ENCODE data around the gene ACACA.

ACACA gene

GRCh38 chr17:37440424-37440823 lies 33.8 kb upstream of the ACACA start:
- no peak for TF ChIP-seq BACH2 (CRISPR knock-in tag; IDR thresholded peaks at IDR 0.05; ENCODE audit: borderline replicate concordance)
- TF ChIP-seq GLIS3 (CRISPR knock-in tag; IDR thresholded peaks at IDR 0.05), result no peak
- TF ChIP-seq, protein P1, sequence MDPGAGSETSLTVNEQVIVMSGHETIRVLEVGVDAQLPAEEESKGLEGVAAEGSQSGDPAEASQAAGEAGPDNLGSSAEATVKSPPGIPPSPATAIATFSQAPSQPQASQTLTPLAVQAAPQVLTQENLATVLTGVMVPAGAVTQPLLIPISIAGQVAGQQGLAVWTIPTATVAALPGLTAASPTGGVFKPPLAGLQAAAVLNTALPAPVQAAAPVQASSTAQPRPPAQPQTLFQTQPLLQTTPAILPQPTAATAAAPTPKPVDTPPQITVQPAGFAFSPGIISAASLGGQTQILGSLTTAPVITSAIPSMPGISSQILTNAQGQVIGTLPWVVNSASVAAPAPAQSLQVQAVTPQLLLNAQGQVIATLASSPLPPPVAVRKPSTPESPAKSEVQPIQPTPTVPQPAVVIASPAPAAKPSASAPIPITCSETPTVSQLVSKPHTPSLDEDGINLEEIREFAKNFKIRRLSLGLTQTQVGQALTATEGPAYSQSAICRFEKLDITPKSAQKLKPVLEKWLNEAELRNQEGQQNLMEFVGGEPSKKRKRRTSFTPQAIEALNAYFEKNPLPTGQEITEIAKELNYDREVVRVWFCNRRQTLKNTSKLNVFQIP (CRISPR knock-in tag; IDR thresholded peaks at IDR 0.05; ENCODE audit: borderline replicate concordance, low read depth), result no peak
- ATAC-seq, result no peak

GRCh38 chr17:37438141-37438540 lies 31.5 kb upstream of the ACACA start:
- TF ChIP-seq ZNF565 (CRISPR knock-in tag; conservative IDR thresholded peaks at IDR 0.05; ENCODE audit: low read depth) (no peak), ZC3H10 (CRISPR knock-in tag; IDR thresholded peaks at IDR 0.05) (no peak), TSHZ2 (CRISPR knock-in tag; IDR thresholded peaks at IDR 0.05) (no peak), RARB (CRISPR knock-in tag; IDR thresholded peaks at IDR 0.05) (no peak), ZNF70 (CRISPR knock-in tag; IDR thresholded peaks at IDR 0.05) (no peak), TCF4 (CRISPR knock-in tag; IDR thresholded peaks at IDR 0.05; ENCODE audit: borderline replicate concordance) (no peak), TOX (CRISPR knock-in tag; IDR thresholded peaks at IDR 0.05; ENCODE audit: borderline replicate concordance) (no peak), ESRRG (CRISPR knock-in tag; IDR thresholded peaks at IDR 0.05) (no peak), CSDC2 (CRISPR knock-in tag; IDR thresholded peaks at IDR 0.05) (no peak), ZFP30 (CRISPR knock-in tag; IDR thresholded peaks at IDR 0.05) (no peak), GLIS3 (CRISPR knock-in tag; IDR thresholded peaks at IDR 0.05) (no peak)
- TF ChIP-seq, protein P2, sequence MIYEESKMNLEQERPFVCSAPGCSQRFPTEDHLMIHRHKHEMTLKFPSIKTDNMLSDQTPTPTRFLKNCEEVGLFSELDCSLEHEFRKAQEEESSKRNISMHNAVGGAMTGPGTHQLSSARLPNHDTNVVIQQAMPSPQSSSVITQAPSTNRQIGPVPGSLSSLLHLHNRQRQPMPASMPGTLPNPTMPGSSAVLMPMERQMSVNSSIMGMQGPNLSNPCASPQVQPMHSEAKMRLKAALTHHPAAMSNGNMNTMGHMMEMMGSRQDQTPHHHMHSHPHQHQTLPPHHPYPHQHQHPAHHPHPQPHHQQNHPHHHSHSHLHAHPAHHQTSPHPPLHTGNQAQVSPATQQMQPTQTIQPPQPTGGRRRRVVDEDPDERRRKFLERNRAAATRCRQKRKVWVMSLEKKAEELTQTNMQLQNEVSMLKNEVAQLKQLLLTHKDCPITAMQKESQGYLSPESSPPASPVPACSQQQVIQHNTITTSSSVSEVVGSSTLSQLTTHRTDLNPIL (CRISPR knock-in tag; IDR thresholded peaks at IDR 0.05; ENCODE audit: low read depth), result no peak
- TF ChIP-seq, protein P3, sequence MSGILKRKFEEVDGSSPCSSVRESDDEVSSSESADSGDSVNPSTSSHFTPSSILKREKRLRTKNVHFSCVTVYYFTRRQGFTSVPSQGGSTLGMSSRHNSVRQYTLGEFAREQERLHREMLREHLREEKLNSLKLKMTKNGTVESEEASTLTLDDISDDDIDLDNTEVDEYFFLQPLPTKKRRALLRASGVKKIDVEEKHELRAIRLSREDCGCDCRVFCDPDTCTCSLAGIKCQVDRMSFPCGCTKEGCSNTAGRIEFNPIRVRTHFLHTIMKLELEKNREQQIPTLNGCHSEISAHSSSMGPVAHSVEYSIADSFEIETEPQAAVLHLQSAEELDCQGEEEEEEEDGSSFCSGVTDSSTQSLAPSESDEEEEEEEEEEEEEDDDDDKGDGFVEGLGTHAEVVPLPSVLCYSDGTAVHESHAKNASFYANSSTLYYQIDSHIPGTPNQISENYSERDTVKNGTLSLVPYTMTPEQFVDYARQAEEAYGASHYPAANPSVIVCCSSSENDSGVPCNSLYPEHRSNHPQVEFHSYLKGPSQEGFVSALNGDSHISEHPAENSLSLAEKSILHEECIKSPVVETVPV (CRISPR knock-in tag; IDR thresholded peaks at IDR 0.05), result no peak
- no peak for ATAC-seq

DNA sequence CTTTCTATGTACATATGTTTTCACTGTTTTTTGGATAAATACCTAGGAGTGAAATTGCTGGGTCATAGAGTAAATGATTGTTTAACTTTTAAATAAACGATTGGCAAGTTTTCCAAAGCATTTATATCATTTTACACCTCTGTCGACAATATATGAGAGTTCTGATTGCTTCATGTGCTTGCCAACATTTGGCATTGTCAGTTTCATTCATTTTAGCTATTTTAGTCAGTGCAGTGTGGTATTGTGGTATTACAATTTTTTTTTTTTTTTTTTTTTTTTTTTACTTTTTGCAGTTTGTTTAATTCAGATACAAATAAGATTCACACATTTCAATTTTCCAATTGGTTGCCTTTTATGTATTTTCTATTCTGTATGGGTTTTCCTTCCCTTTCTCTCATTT lies 26.0 kb upstream of the ACACA start:
- TF ChIP-seq, protein P2 (CRISPR knock-in tag; IDR thresholded peaks at IDR 0.05; ENCODE audit: low read depth), result no peak
- TF ChIP-seq RARB (CRISPR knock-in tag; IDR thresholded peaks at IDR 0.05), result no peak
- no peak for TF ChIP-seq TSHZ2 (CRISPR knock-in tag; IDR thresholded peaks at IDR 0.05)
- no peak for TF ChIP-seq PPARA (CRISPR knock-in tag; IDR thresholded peaks at IDR 0.05; ENCODE audit: borderline replicate concordance)
- no peak for ATAC-seq
